ENCODE results near the gene FAM110D.

FAM110D gene

GRCh38 chr1:26187882-26188281 lies 29.0 kb downstream of the FAM110D start:
- H3K9me3 Mint-ChIP-seq, result no peaks in the 10 kb centered on the region
- ATAC-seq (no peak), DNase-seq (no peak)
- H3K4me1 Mint-ChIP-seq, result peaks cover 16% of the 10 kb centered on the region
- no peaks in the 10 kb centered on the region for H3K27me3 Mint-ChIP-seq
- no peak overlapping the region for H3K4me3 Mint-ChIP-seq
- no peak overlapping the region for H3K27ac Mint-ChIP-seq

GRCh38 chr1:26188477-26188876 lies 29.6 kb downstream of the FAM110D start:
- Mint-ChIP-seq H3K4me3 (no peak overlapping the region), H3K27me3 (no peaks in the 10 kb centered on the region), H3K4me1 (peaks cover 16% of the 10 kb centered on the region), H3K9me3 (no peaks in the 10 kb centered on the region), H3K27ac (no peak overlapping the region)
- no peak for ATAC-seq
- no peak for DNase-seq

- no peaks in the 10 kb centered on the region for H3K9me3 Mint-ChIP-seq
- DNase-seq (no peak), ATAC-seq (no peak)
- peaks cover 16% of the 10 kb centered on the region for H3K4me1 Mint-ChIP-seq
- H3K27ac Mint-ChIP-seq, result no peak overlapping the region
- no peak overlapping the region for H3K4me3 Mint-ChIP-seq
- H3K27me3 Mint-ChIP-seq, result no peaks in the 10 kb centered on the region
Observed at GRCh38 chr1:26189331-26189730, 30.5 kb downstream of the FAM110D start.

GRCh38 chr1:26189751-26190275 lies 30.9 kb downstream of the FAM110D start:
- Mint-ChIP-seq H3K4me3 (no peak overlapping the region), H3K27me3 (no peaks in the 10 kb centered on the region), H3K4me1 (peaks cover 16% of the 10 kb centered on the region), H3K27ac (no peak overlapping the region), H3K9me3 (no peaks in the 10 kb centered on the region)
- no peak for DNase-seq
- ATAC-seq, result no peak

- H3K27me3 Mint-ChIP-seq, result no peaks in the 10 kb centered on the region
- no peak for DNase-seq
- no peak within 1 kb of the TSS for H3K4me3 Mint-ChIP-seq
- peak within 1 kb of the TSS in 1 of 2 donors; percentile 79 for H3K27ac Mint-ChIP-seq
- peaks cover 16% of the 10 kb centered on the region for H3K4me1 Mint-ChIP-seq
- no peaks in the 10 kb centered on the region for H3K9me3 Mint-ChIP-seq
- ATAC-seq, result no peak
Observed at GRCh38 chr1:26190373-26190987, 31.6 kb downstream of the FAM110D start, which contains the start of gene CATSPER4. Gene CATSPER4 (plus strand): TSS chr1:26190602. CDS start chr1:26190628, 26 bp downstream.

- Mint-ChIP-seq H3K4me3 (peak overlapping the region; percentile 26 to 30), H3K27ac (peak overlapping the region in 1 of 2 donors; percentile 44)
Observed at GRCh38 chr1:26191739-26192138, 32.9 kb downstream of the FAM110D start.

GRCh38 chr1:26195805-26196204 lies 36.9 kb downstream of the FAM110D start:
- H3K4me1 Mint-ChIP-seq, result peaks cover 19% of the 10 kb centered on the region
- no peaks in the 10 kb centered on the region for H3K27me3 Mint-ChIP-seq
- no peaks in the 10 kb centered on the region for H3K9me3 Mint-ChIP-seq
- no peak overlapping the region for H3K27ac Mint-ChIP-seq
- ATAC-seq, result no peak
- H3K4me3 Mint-ChIP-seq, result no peak overlapping the region
- no peak for DNase-seq

More at GRCh38 chr1:26191739-26192138, 32.9 kb downstream of the FAM110D start:
- no peaks in the 10 kb centered on the region for H3K27me3 Mint-ChIP-seq
- no peaks in the 10 kb centered on the region for H3K9me3 Mint-ChIP-seq
- peaks cover 16% of the 10 kb centered on the region for H3K4me1 Mint-ChIP-seq
- peak in 1 of 2 donors; percentile 23 for DNase-seq
- ATAC-seq, result peak; percentile 86

- no peak overlapping the region for H3K27ac Mint-ChIP-seq
- H3K27me3 Mint-ChIP-seq, result peaks cover 5% of the 10 kb centered on the region
- no peak for ATAC-seq
Observed at GRCh38 chr1:26197301-26197700, 38.4 kb downstream of the FAM110D start.

GRCh38 chr1:26197813-26198212 lies 38.9 kb downstream of the FAM110D start:
- Mint-ChIP-seq H3K4me1 (peaks cover 21% of the 10 kb centered on the region), H3K4me3 (no peak overlapping the region), H3K27me3 (peaks cover 10% of the 10 kb centered on the region), H3K27ac (no peak overlapping the region), H3K9me3 (no peaks in the 10 kb centered on the region)
- ATAC-seq, result no peak
- no peak for DNase-seq

More at GRCh38 chr1:26197301-26197700, 38.4 kb downstream of the FAM110D start:
- Mint-ChIP-seq H3K4me1 (peaks cover 19% of the 10 kb centered on the region), H3K9me3 (no peaks in the 10 kb centered on the region), H3K4me3 (no peak overlapping the region)
- DNase-seq, result no peak

- peaks cover 21% of the 10 kb centered on the region for H3K4me1 Mint-ChIP-seq
- H3K4me3 Mint-ChIP-seq, result no peak overlapping the region
- H3K9me3 Mint-ChIP-seq, result no peaks in the 10 kb centered on the region
- DNase-seq (no peak), ATAC-seq (no peak)
- no peak overlapping the region for H3K27ac Mint-ChIP-seq
- H3K27me3 Mint-ChIP-seq, result peaks cover 11% of the 10 kb centered on the region
Observed at GRCh38 chr1:26200413-26200812, 41.5 kb downstream of the FAM110D start.

- no peak for DNase-seq
- no peak overlapping the region for H3K4me3 Mint-ChIP-seq
- no peaks in the 10 kb centered on the region for H3K9me3 Mint-ChIP-seq
- peaks cover 21% of the 10 kb centered on the region for H3K4me1 Mint-ChIP-seq
- ATAC-seq, result no peak
- no peak overlapping the region for H3K27ac Mint-ChIP-seq
- H3K27me3 Mint-ChIP-seq, result peaks cover 11% of the 10 kb centered on the region
Observed at GRCh38 chr1:26203642-26204318, 44.9 kb downstream of the FAM110D start.

- H3K27me3 Mint-ChIP-seq, result no peaks in the 10 kb centered on the region
- no peak for ATAC-seq
- no peaks in the 10 kb centered on the region for H3K4me1 Mint-ChIP-seq
- no peak overlapping the region for H3K4me3 Mint-ChIP-seq
- H3K27ac Mint-ChIP-seq, result no peak overlapping the region
- H3K9me3 Mint-ChIP-seq, result no peaks in the 10 kb centered on the region
- DNase-seq, result no peak
Observed at GRCh38 chr1:26210147-26210870, 51.4 kb downstream of the FAM110D start.

- ATAC-seq, result no peak
- no peak for DNase-seq
Observed at GRCh38 chr1:26212726-26213125, 53.8 kb downstream of the FAM110D start.

GRCh38 chr1:26213335-26213905 lies 54.5 kb downstream of the FAM110D start:
- H3K4me3 Mint-ChIP-seq, result no peak overlapping the region
- no peak for ATAC-seq
- no peak for DNase-seq
- no peaks in the 10 kb centered on the region for H3K9me3 Mint-ChIP-seq
- H3K27ac Mint-ChIP-seq, result no peak overlapping the region
- H3K27me3 Mint-ChIP-seq, result no peaks in the 10 kb centered on the region
- no peaks in the 10 kb centered on the region for H3K4me1 Mint-ChIP-seq

More at GRCh38 chr1:26212726-26213125, 53.8 kb downstream of the FAM110D start:
- Mint-ChIP-seq H3K4me1 (no peaks in the 10 kb centered on the region), H3K4me3 (no peak overlapping the region), H3K9me3 (no peaks in the 10 kb centered on the region), H3K27me3 (no peaks in the 10 kb centered on the region), H3K27ac (no peak overlapping the region)
